HCT116 (cell line): ENCODE measurements around the gene SRSF11. TPM values are rescaled to one million over a fixed set of nuclear protein-coding genes. Genes with fewer than 3 reads are reported as not detected.

Source experiments
- ATAC-seq: fragments of 200-7000 bp; cut with Tn5 transposase; 2 replicates; pipeline ENCODE4 v1.9.1; 2020; ENCODE audit warnings: mild to moderate bottlenecking, moderate library complexity
- BruUV-seq: library from RNA; stranded (reverse); fragments of 400-500 nt; replicated peaks from 2 replicates; lab custom pipeline; 2021; lab: Mats Ljungman, UMichigan
- CTCF ChIA-PET: fragments of 300-600 bp; sonication (Branson Sonifier 250); formaldehyde crosslinking; loops from one replicate; lab custom pipeline; 2021; ENCODE audit warnings: antibody characterized with exemption; lab: Charles Lee
- POLR2A ChIA-PET: fragments of 300-600, 350-600 bp; sonication (Branson Sonifier 250); formaldehyde crosslinking; loops from one replicate; lab custom pipeline; 2021; ENCODE audit warnings: antibody characterized with exemption; lab: Charles Lee
- RAD21 ChIA-PET, 2 experiments: fragments of 300-600 bp; sonication (Branson Sonifier 250); formaldehyde crosslinking; loops; one replicate each; lab custom pipeline; 2023; ENCODE audit warnings: low total read pairs in 2 of 2; ENCODE audit not compliant: uncharacterized antibody in 2 of 2, unreplicated experiment in 2 of 2, low non-redundant PET in 1 of 2; lab: Charles Lee
- DNase-seq: peaks from one replicate; pipeline ENCODE4 v3.0.0-alpha.2; 2010; ENCODE audit warnings: low read depth, low spot score
- H2AFZ ChIP-seq: fragments of 200-600 bp; shearing (Covaris generic), sonication (generic); 2 replicates; pipeline ENCODE4 v1.6.1; 2017; ENCODE audit warnings: low read depth, mixed run types, mixed read lengths, antibody characterized with exemption, low read length; ENCODE audit not compliant: poor library complexity, severe bottlenecking
- H3K27ac ChIP-seq: 2 replicates; pipeline ENCODE4 v1.5.1; 2012; ENCODE audit warnings: low read depth, low read length
- H3K27me3 ChIP-seq: fragments of 200-600 bp; sonication (generic); 2 replicates; pipeline ENCODE4 v1.6.1; 2016; ENCODE audit warnings: mixed run types, low read length, mixed read lengths; ENCODE audit not compliant: insufficient read depth
- H3K36me3 ChIP-seq, 2 experiments: fragments of 200-500 bp in 1 of 2; fragments of 200-600 bp in 1 of 2; sonication (Bioruptor generic) in 1 of 2; sonication (generic) in 1 of 2; 2 replicates each; pipeline versions ENCODE4 v1.5.1 to v1.6.1; 2014 to 2016; ENCODE audit warnings: low read length in 2 of 2, inconsistent platforms in 1 of 2, mixed read lengths in 1 of 2, mixed run types in 1 of 2; ENCODE audit not compliant: insufficient read depth in 2 of 2, control insufficient read depth in 1 of 2
- H3K4me1 ChIP-seq, 2 experiments: fragments of 200-600 bp in 1 of 2; sonication (generic) in 1 of 2; 2 replicates each; pipeline versions ENCODE4 v1.5.1 to v1.6.1; 2012 to 2017; ENCODE audit warnings: low read length in 2 of 2, inconsistent platforms in 1 of 2, mild to moderate bottlenecking in 1 of 2, mixed read lengths in 1 of 2, mixed run types in 1 of 2, moderate library complexity in 1 of 2; ENCODE audit not compliant: insufficient read depth in 2 of 2, control insufficient read depth in 1 of 2
- H3K4me2 ChIP-seq: fragments of 200-600 bp; sonication (generic); 2 replicates; pipeline ENCODE4 v1.6.1; 2017; ENCODE audit warnings: mixed run types, low read length, mixed read lengths
- H3K4me3 ChIP-seq, 2 experiments: fragments of 200-600 bp in 1 of 2; sonication (generic) in 1 of 2; replicated peaks in 1 of 2; 2 replicates each; pipeline ENCODE4 v1.5.1; 2011 to 2016; ENCODE audit warnings: low read length in 2 of 2, control low read depth in 1 of 2, low read depth in 1 of 2, mild to moderate bottlenecking in 1 of 2, mixed read lengths in 1 of 2, mixed run types in 1 of 2
- H3K79me2 ChIP-seq: fragments of 200-600 bp; sonication (generic); 2 replicates; pipeline ENCODE4 v1.6.1; 2017; ENCODE audit warnings: mild to moderate bottlenecking, mixed run types, low read length, moderate library complexity, mixed read lengths; ENCODE audit not compliant: insufficient read depth
- H3K9ac ChIP-seq: fragments of 200-600 bp; sonication (generic); 2 replicates; pipeline ENCODE4 v1.6.1; 2016; ENCODE audit warnings: low read length, mixed read lengths
- H3K9me2 ChIP-seq: fragments of 200-600 bp; sonication (generic), shearing (Covaris generic); 2 replicates; pipeline ENCODE4 v1.6.1; 2017; ENCODE audit warnings: mixed run types, mild to moderate bottlenecking, moderate library complexity; ENCODE audit not compliant: insufficient read depth
- H3K9me3 ChIP-seq, 2 experiments: fragments of 200-500 bp in 1 of 2; fragments of 200-600 bp in 1 of 2; sonication (Bioruptor generic) in 1 of 2; sonication (generic) in 1 of 2; 2 replicates each; pipeline ENCODE4 v1.6.1; 2014 to 2017; ENCODE audit warnings: low read length in 2 of 2, mixed read lengths in 2 of 2, inconsistent platforms in 1 of 2, low read depth in 1 of 2, mild to moderate bottlenecking in 1 of 2, mixed run types in 1 of 2, moderate library complexity in 1 of 2; ENCODE audit not compliant: control insufficient read depth in 1 of 2, insufficient read depth in 1 of 2
- H4K20me1 ChIP-seq: fragments of 200-600 bp; sonication (generic), shearing (Covaris generic); 2 replicates; pipeline ENCODE4 v1.6.1; 2017; ENCODE audit warnings: mixed run types, mild to moderate bottlenecking, moderate library complexity; ENCODE audit not compliant: insufficient read depth
- ATF3 ChIP-seq: IDR thresholded peaks from 2 replicates; pipeline ENCODE4 v1.6.1; 2012
- CEBPB ChIP-seq: IDR thresholded peaks from 2 replicates; pipeline ENCODE4 v1.6.1; 2012; ENCODE audit warnings: low read depth
- EGR1 ChIP-seq: IDR thresholded peaks from 2 replicates; pipeline ENCODE4 v1.6.1; 2012; ENCODE audit warnings: low read depth
- ELF1 ChIP-seq: IDR thresholded peaks from 2 replicates; pipeline ENCODE4 v1.6.1; 2012; ENCODE audit warnings: low read depth, borderline replicate concordance
- EZH2 ChIP-seq: fragments of 200-600 bp; sonication (generic); IDR thresholded peaks from 2 replicates; pipeline ENCODE4 v1.6.1; 2017; ENCODE audit warnings: antibody characterized with exemption, mixed run types
- EZH2phosphoT487 ChIP-seq: fragments of 200-600 bp; IDR thresholded peaks from 2 replicates; pipeline ENCODE4 v1.6.1; 2018; ENCODE audit warnings: antibody characterized with exemption, borderline replicate concordance
- POLR2A ChIP-seq: IDR thresholded peaks from 2 replicates; pipeline ENCODE4 v1.7.0; 2011; ENCODE audit warnings: borderline replicate concordance; ENCODE audit not compliant: insufficient read depth, insufficient read length; ENCODE audit errors: extremely low read depth
- POLR2AphosphoS5 ChIP-seq: IDR thresholded peaks from 2 replicates; pipeline ENCODE4 v1.6.1; 2011; ENCODE audit warnings: mild to moderate bottlenecking, low read depth, low read length, moderate library complexity
- RAD21 ChIP-seq: IDR thresholded peaks from 2 replicates; pipeline ENCODE4 v1.6.1; 2012; ENCODE audit warnings: low read depth, mild to moderate bottlenecking
- SP1 ChIP-seq: IDR thresholded peaks from 2 replicates; pipeline ENCODE4 v1.6.1; 2012; ENCODE audit warnings: low read depth
- TCF7L2 ChIP-seq: IDR thresholded peaks from 2 replicates; pipeline ENCODE4 v1.7.0; 2011; ENCODE audit warnings: borderline replicate concordance, inconsistent platforms; ENCODE audit not compliant: insufficient read depth, insufficient read length; ENCODE audit errors: extremely low read depth
- YY1 ChIP-seq: IDR thresholded peaks from 2 replicates; pipeline ENCODE4 v1.6.1; 2011; ENCODE audit warnings: low read length, low read depth, moderate library complexity, mild to moderate bottlenecking; ENCODE audit not compliant: insufficient replicate concordance; ENCODE audit errors: extremely low read depth
- ZFX ChIP-seq: fragments of 450-650 bp; IDR thresholded peaks from 2 replicates; pipeline ENCODE4 v1.6.1; 2017
- ZNF274 ChIP-seq: fragments of 200-500 bp; sonication (Bioruptor generic); IDR thresholded peaks from 2 replicates; pipeline ENCODE4 v1.6.1; 2014; ENCODE audit warnings: mild to moderate bottlenecking, low read depth, low read length, inconsistent platforms
- intact Hi-C: fragments of 100-400 bp; cut with micrococcal nuclease; formaldehyde crosslinking; loops from 2 replicates; pipeline ENCODE4 v1.10.0; 2022
- total RNA-seq: library from RNA; stranded (reverse); gene quantifications from one replicate; pipeline ENCODE4 v1.2.1, GENCODE V29; 2021; ENCODE audit not compliant: unreplicated experiment
- TF ChIP-seq, protein P1 (sequence below), 3 experiments: fragments of 200-600 bp in 1 of 3; sonication (generic) in 1 of 3; IDR thresholded peaks in 2 of 3; conservative IDR thresholded peaks in 1 of 3; 2 replicates each; pipeline ENCODE4 v1.5.1; 2012 to 2017; ENCODE audit warnings: low read depth in 2 of 3, low read length in 2 of 3, antibody characterized with exemption in 1 of 3, borderline replicate concordance in 1 of 3, control low read depth in 1 of 3, mild to moderate bottlenecking in 1 of 3, mixed read lengths in 1 of 3, mixed run types in 1 of 3, moderate library complexity in 1 of 3; ENCODE audit not compliant: insufficient read depth in 1 of 3

Gene SRSF11
- total RNA-seq, 1 experiment from 2014 or later = 166 TPM

DNA sequence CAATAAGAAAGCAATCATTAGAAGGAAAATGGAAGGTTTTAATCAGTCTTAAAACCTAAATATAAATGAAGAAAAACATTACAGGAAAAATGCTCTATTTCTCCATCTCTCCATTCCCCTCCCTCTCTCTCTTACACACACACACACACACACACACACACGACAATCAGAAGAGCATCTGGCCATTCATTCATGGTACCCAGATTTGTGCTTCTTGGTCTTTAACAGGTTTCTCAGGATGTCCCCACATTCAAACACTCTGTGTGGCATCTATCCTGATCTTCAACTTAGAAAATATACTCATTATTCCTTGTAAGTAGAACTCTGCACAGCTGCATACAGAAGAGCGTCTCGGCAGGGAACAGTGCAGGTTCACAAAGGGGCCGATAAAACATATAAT is 16.6 kb upstream of the SRSF11 start:
- RAD21 ChIA-PET = no interaction called here
- no peaks in the 10 kb centered on the region for H3K9me2 ChIP-seq
- peak overlapping the region; percentile 85 to 92 for H3K4me3 ChIP-seq
- intact Hi-C loops = no loop called here
- BruUV-seq = no TSS peak
- DNase-seq (no peak), ATAC-seq (no peak)
- peak overlapping the region; percentile 92 for H3K9ac ChIP-seq
- H3K4me1 ChIP-seq = peaks cover 9 to 17% of the 10 kb centered on the region in 2 experiments; a peak in 3 of 4 replicates
- H3K27me3 ChIP-seq = no peaks in the 10 kb centered on the region
- no peak overlapping the region for H2AFZ ChIP-seq
- H3K4me2 ChIP-seq = peak overlapping the region; percentile 78
- no peaks in the 10 kb centered on the region for H3K9me3 ChIP-seq
- no peak overlapping the region for H3K27ac ChIP-seq
- peaks cover 0 to 5% of the 10 kb centered on the region in 2 experiments; a peak in 2 of 4 replicates for H3K36me3 ChIP-seq
- H3K79me2 ChIP-seq = peaks cover 98% of the 10 kb centered on the region
- no peak for TF ChIP-seq EZH2phosphoT487
- TF ChIP-seq, all 23 proteins: peak for 0
- POLR2A ChIA-PET = no interaction called here
- CTCF ChIA-PET = no interaction called here
- H4K20me1 ChIP-seq = no peaks in the 10 kb centered on the region

DNA sequence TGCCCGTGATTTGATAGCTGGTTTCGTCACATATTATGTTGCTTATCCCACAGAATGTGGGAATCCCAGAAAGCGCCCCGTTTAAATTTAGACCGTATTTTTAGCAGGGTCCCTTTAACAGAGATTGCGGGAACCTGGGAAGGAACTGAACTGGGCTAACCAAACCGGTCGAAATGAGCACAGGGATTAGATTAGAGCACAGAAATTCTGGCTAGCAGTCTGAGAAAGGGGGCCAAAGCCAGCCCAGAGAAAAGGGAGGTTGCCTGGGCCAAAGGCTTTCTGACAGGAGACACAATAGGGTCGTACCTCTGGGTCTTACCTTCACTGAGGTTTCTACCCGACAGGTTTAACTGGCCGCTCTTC is 16.1 kb upstream of the SRSF11 start:
- Histone ChIP-seq H3K4me1 (peaks cover 9 to 17% of the 10 kb centered on the region in 2 experiments; a peak in 3 of 4 replicates), H2AFZ (peak overlapping the region; percentile 22), H3K4me3 (peak overlapping the region; percentile 85 to 92), H3K27me3 (no peaks in the 10 kb centered on the region), H3K4me2 (peak overlapping the region; percentile 78), H4K20me1 (no peaks in the 10 kb centered on the region), H3K36me3 (peaks cover 0 to 5% of the 10 kb centered on the region in 2 experiments; a peak in 2 of 4 replicates), H3K9me3 (no peaks in the 10 kb centered on the region), H3K79me2 (peaks cover 98% of the 10 kb centered on the region), H3K9ac (peak overlapping the region; percentile 92), H3K27ac (peak overlapping the region; percentile 78), H3K9me2 (no peaks in the 10 kb centered on the region)
- POLR2A ChIA-PET = interaction anchor here (1.7 kb wide), 1 partner anchor 16 kb away, joined by 6 read pairs; the partner anchor contains the start of gene SRSF11
- DNase-seq = no peak
- RAD21 ChIA-PET = no interaction called here
- CTCF ChIA-PET = no interaction called here
- peak; percentile 61 for ATAC-seq
- intact Hi-C loops = no loop called here
- TSS peak; percentile 69 for BruUV-seq
- TF ChIP-seq SP1 = no peak
- no peak for TF ChIP-seq ATF3
- TF ChIP-seq YY1 = no peak
- TF ChIP-seq EGR1 = no peak
- no peak for TF ChIP-seq EZH2phosphoT487
- TF ChIP-seq ZFX = no peak
- no peak for TF ChIP-seq POLR2AphosphoS5
- TF ChIP-seq CEBPB = no peak
- TF ChIP-seq ELF1 = no peak
- no peak for TF ChIP-seq ZNF274
- TF ChIP-seq POLR2A = no peak
- no peak for TF ChIP-seq RAD21
- no peak for TF ChIP-seq EZH2
- TF ChIP-seq TCF7L2 = no peak
- TF ChIP-seq, protein P1, sequence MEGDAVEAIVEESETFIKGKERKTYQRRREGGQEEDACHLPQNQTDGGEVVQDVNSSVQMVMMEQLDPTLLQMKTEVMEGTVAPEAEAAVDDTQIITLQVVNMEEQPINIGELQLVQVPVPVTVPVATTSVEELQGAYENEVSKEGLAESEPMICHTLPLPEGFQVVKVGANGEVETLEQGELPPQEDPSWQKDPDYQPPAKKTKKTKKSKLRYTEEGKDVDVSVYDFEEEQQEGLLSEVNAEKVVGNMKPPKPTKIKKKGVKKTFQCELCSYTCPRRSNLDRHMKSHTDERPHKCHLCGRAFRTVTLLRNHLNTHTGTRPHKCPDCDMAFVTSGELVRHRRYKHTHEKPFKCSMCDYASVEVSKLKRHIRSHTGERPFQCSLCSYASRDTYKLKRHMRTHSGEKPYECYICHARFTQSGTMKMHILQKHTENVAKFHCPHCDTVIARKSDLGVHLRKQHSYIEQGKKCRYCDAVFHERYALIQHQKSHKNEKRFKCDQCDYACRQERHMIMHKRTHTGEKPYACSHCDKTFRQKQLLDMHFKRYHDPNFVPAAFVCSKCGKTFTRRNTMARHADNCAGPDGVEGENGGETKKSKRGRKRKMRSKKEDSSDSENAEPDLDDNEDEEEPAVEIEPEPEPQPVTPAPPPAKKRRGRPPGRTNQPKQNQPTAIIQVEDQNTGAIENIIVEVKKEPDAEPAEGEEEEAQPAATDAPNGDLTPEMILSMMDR (IDR thresholded peaks at IDR 0.05 in 2 of 3, conservative IDR thresholded peaks at IDR 0.05 in 1 of 3; ENCODE audit: borderline replicate concordance in 1 of 3, insufficient read depth in 1 of 3, low read depth in 2 of 3, low read length in 2 of 3) = no peak
